GM18505 (cell line): ENCODE data around the gene RIMS4.

Source experiments
- ATAC-seq: cut with Tn5 transposase; IDR thresholded peaks from one replicate; pipeline ENCODE4 v1.9.1; 2021; ENCODE audit not compliant: unreplicated experiment
- POLR2A ChIP-seq: IDR thresholded peaks from 4 replicates; pipeline ENCODE4 v1.6.1; 2011; ENCODE audit warnings: borderline replicate concordance; ENCODE audit not compliant: insufficient read depth, insufficient read length; ENCODE audit errors: extremely low read depth

RIMS4 gene

DNA sequence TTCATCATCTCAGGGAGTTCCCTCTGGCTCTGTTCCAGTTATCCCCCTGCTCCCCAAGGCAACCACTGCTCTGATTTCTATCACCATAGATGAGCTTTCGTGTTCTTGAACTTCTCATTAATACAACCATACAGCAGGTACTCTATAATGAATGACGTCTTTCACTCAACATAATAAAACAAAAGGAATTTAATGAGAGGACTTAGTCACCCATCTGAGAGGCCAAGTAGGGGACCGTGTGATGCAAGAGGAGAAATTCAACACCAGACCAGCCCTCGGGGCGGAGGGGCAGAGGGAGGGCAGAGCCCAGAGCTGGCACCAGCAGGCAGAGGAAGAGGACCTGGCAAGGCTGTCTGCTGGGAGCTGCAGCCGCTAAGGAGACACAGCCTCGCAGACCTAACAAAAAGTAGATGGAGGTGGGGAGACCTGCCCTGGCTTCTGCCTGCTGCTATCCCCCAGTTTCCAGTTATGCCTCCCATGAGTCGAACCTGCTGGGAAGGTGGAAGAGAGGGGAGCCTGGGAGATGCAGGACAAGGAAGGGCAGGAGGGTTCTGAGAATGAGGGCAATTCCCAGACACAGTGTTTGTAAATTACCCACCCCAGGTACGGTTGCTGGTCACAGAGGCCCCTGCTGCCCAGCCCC lies 81.4 kb downstream of the RIMS4 start:
- no peak for ATAC-seq

DNA sequence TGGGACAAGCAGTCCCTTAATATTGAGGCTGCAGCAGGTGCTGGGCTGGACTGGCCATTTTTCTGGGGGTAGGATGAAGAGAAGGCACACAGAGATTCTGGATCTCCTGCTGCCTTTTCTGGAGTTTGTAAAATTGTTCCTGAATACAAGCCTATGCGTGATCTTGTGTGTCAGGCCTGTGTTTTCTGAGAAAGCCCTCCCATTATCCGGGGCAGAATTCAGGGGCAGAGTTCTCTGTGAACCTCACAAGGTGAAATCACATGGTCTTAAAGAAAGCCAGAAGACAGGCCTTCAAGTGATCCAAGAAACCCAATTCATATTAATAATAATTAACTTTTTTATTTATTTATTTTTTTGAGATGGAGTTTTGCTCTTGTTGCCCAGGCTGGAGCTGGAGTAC lies 82.7 kb downstream of the RIMS4 start:
- no peak for ATAC-seq
- no peak for TF ChIP-seq POLR2A

More for the DNA sequence above, 81.4 kb downstream of the RIMS4 start:
- no peak for TF ChIP-seq POLR2A

DNA sequence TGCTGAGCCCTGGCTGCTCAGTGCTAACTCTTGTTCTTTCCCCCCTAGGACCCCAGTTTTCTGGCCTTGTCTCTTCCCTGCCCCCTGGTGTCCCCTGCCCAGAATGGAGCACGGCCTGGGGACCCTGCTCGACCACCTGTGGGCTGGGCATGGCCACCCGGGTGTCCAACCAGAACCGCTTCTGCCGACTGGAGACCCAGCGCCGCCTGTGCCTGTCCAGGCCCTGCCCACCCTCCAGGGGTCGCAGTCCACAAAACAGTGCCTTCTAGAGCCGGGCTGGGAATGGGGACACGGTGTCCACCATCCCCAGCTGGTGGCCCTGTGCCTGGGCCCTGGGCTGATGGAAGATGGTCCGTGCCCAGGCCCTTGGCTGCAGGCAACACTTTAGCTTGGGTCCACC lies 83.3 kb downstream of the RIMS4 start:
- no peak for TF ChIP-seq POLR2A
- ATAC-seq: no peak

DNA sequence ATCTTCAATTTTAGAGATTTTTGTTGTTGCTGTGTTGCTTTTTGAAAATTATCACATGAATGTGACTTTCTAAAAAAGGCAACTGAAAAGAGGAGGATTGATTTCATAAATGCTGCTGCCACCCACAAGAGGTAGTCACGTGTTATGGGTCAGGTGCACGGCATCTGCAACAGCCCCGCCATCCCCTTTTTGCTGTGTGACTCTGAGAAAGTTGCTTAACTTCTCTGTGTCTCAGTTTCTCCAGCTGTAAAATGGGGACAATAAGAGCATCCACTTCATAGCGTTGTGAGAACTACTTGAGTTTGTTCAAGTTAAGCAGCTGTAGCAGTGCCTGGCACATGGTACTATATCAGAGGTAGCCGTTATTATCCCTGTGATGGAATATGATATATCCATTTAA lies 84.5 kb downstream of the RIMS4 start:
- no peak for ATAC-seq
- no peak for TF ChIP-seq POLR2A

DNA sequence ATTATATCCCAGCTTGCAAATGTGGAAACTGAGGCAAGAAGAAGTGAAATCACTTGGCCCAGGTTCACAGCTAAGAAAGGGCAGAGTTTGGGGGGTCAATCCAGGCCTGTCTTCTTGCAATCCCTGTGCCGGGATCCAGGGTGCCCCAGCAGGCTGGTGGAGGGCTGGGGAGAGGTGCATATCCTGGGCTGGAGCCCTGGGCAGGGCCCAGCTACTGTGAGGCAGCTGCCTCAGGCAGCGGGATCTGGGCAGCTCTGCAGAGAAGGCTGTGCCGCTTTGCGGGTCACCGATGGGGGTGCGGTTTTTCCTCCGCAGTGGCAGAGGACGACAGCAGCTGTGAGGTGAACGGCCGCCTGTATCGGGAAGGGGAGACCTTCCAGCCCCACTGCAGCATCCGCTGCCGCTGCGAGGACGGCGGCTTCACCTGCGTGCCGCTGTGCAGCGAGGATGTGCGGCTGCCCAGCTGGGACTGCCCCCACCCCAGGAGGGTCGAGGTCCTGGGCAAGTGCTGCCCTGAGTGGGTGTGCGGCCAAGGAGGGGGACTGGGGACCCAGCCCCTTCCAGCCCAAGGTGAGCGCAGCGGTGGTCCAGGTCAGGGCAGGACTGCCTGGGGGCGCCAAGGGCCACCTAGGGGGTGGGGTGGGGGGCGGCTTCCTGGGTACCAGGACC lies 85.8 kb downstream of the RIMS4 start:
- ATAC-seq: no peak
- no peak for TF ChIP-seq POLR2A

DNA sequence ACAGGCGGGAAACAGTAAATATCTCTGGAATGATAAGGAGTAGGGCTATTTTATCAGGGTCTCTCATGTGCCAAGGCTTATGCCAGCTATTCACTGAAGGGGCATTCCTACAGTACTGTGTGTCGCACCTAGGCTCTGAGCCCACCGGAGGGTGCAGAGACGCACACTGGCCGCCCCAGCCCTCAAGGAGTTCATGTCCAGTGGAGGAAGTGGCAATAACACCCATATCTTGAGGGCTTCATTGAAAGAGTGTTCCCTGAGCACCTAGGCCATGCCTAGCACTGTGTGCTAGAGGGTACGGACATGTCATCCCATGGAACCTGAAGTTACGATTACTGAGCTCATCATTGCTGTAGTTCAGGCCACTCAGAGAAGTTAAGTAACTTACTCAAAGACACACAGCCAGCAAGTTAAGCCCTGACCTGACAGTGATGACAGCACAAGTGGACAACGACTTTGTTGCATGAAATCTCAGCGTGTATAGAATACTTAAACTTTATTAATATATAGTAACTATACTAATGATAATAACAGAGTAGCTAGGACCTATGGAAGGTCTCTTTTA lies 86.5 kb downstream of the RIMS4 start:
- no peak for TF ChIP-seq POLR2A
- ATAC-seq: no peak

DNA sequence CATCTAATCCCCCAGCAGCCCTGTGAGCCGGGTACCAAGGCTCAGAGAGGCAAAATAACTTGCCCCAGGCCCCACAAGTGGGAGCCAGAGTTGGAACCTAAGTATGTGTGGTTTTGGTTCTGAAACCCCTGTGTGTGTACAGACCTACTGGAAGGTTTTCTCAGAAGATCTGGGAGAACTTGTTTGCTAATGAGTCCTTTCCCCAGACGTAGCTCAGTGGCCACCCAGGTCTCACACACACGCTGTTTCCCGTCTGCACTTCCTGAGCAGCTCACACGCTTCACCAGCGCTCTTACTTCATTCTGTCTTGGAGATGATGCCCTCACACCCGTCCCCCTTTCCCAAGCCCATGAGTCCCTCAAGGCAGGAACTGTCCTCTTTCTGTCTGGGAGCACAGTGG lies 87.0 kb downstream of the RIMS4 start:
- ATAC-seq: no peak

GRCh38 chr20:44722990-44723389 lies 87.4 kb downstream of the RIMS4 start:
- TF ChIP-seq POLR2A: no peak
- ATAC-seq: no peak

More for the DNA sequence above, 87.0 kb downstream of the RIMS4 start:
- no peak for TF ChIP-seq POLR2A

DNA sequence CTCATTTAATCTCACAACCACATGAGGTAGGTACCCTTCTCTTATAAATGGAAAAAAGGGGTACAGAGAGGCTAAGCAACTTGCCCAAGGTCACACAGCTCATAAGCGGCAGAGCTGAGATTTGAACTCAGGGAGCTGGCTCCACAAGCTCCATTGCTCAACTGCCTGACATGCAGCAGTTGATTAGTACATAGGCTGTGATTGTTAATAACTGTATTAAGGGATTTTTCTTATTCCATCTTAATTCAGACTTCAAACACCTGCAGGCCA lies 88.6 kb downstream of the RIMS4 start:
- TF ChIP-seq POLR2A: no peak
- ATAC-seq: no peak

- TF ChIP-seq POLR2A: no peak
Measured at GRCh38 chr20:44720997-44721784, 89.2 kb downstream of the RIMS4 start.

DNA sequence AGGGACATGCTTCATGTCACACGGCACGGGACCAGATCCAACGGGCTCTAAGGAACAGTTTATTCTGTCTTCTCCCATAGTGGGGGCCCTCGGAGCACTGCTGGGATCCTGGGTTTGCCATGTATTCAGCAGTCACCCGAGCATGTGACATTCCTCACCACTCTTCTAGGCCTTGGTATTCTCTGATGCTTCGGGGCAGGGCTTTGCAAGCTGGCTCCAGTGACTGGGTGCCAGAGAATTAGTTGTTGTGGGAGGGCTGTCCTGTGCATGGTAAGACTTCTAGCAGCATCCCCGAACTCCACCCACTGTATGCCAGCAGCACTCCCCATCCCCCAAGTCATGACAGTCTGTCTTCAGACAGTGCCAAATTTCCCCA lies 89.7 kb downstream of the RIMS4 start:
- ATAC-seq: no peak
- no peak for TF ChIP-seq POLR2A

More at GRCh38 chr20:44720997-44721784, 89.2 kb downstream of the RIMS4 start:
- ATAC-seq: no peak

- no peak for ATAC-seq
- TF ChIP-seq POLR2A: no peak
Measured at GRCh38 chr20:44719841-44720240, 90.5 kb downstream of the RIMS4 start.

GRCh38 chr20:44717986-44718385 lies 92.4 kb downstream of the RIMS4 start:
- no peak for TF ChIP-seq POLR2A
- ATAC-seq: no peak
